Measurements from ENCODE around the gene ZNF333.

- TF ChIP-seq CTCF (conservative IDR thresholded peaks at IDR 0.05) (no peak), ZFX (IDR thresholded peaks at IDR 0.05) (no peak)
Observed at GRCh38 chr19:14762111-14762510, 72.3 kb downstream of the ZNF333 start.
